Activated CD4-positive, alpha-beta T cell treated with anti-CD3 and anti-CD28 coated beads for 24 hours (primary cell): ENCODE data around the gene SLC4A9.

Experiments used
- DNase-seq, 2 donors: peaks; one replicate each; pipeline ENCODE4 v3.0.0-alpha.2; 2020; ENCODE audit warnings: low read depth in 2 of 2

The SLC4A9 gene

GRCh38 chr5:140360101-140360500 lies at the start of gene SLC4A9:
SLC4A9 (plus strand) TSS chr5:140360194; CDS start chr5:140360237, 43 bp downstream.
- no peak for DNase-seq

- DNase-seq = no peak
Observed at GRCh38 chr5:140310434-140310833, 49.6 kb upstream of the SLC4A9 start.

GRCh38 chr5:140311011-140311467 lies 49.0 kb upstream of the SLC4A9 start:
- no peak for DNase-seq

- DNase-seq = no peak
Observed at GRCh38 chr5:140312067-140312790, 47.8 kb upstream of the SLC4A9 start.

GRCh38 chr5:140312791-140313189 lies 47.2 kb upstream of the SLC4A9 start:
- DNase-seq = no peak

- DNase-seq = no peak
Observed at GRCh38 chr5:140317859-140318258, 42.1 kb upstream of the SLC4A9 start.

GRCh38 chr5:140318792-140319191 lies 41.2 kb upstream of the SLC4A9 start:
- no peak for DNase-seq

- DNase-seq = no peak
Observed at GRCh38 chr5:140319833-140320232, 40.2 kb upstream of the SLC4A9 start.

- DNase-seq = no peak
Observed at GRCh38 chr5:140321796-140322195, 38.2 kb upstream of the SLC4A9 start.

- no peak for DNase-seq
Observed at GRCh38 chr5:140322751-140323731, 37.0 kb upstream of the SLC4A9 start.

- DNase-seq = no peak
Observed at GRCh38 chr5:140324041-140324600, 35.9 kb upstream of the SLC4A9 start.

GRCh38 chr5:140324617-140325241 lies 35.3 kb upstream of the SLC4A9 start:
- DNase-seq = no peak

- no peak for DNase-seq
Observed at GRCh38 chr5:140325486-140325885, 34.5 kb upstream of the SLC4A9 start.

GRCh38 chr5:140327589-140327988 lies 32.4 kb upstream of the SLC4A9 start:
- DNase-seq = no peak

- no peak for DNase-seq
Observed at GRCh38 chr5:140328036-140328764, 31.8 kb upstream of the SLC4A9 start.

GRCh38 chr5:140329739-140330481 lies 30.1 kb upstream of the SLC4A9 start:
- DNase-seq = no peak

GRCh38 chr5:140331638-140332037 lies 28.4 kb upstream of the SLC4A9 start:
- DNase-seq = no peak

GRCh38 chr5:140336388-140336787 lies 23.6 kb upstream of the SLC4A9 start:
- DNase-seq = no peak

GRCh38 chr5:140337880-140338279 lies 22.1 kb upstream of the SLC4A9 start:
- DNase-seq = no peak

- DNase-seq = no peak
Observed at GRCh38 chr5:140338336-140338735, 21.7 kb upstream of the SLC4A9 start.
